Osteoblast (primary cell): ENCODE results near the gene GASK1A. TPM values are rescaled to one million over a fixed set of nuclear protein-coding genes. Genes with fewer than 3 reads are reported as not detected.

Experiments used
- DNase-seq: peaks from one replicate; pipeline ENCODE4 v3.0.0; 2011; ENCODE audit warnings: low spot score, mixed read lengths; ENCODE audit not compliant: insufficient read length; ENCODE audit errors: missing footprints
- H2AFZ ChIP-seq: 2 replicates; pipeline ENCODE4 v1.6.0; 2011; ENCODE audit warnings: mild to moderate bottlenecking, low read length
- H3K27ac ChIP-seq: 2 replicates; pipeline ENCODE4 v1.5.1; 2011; ENCODE audit warnings: mild to moderate bottlenecking, low read depth, low read length, moderate library complexity
- H3K27me3 ChIP-seq: 2 replicates; pipeline ENCODE4 v1.6.0; 2012; ENCODE audit warnings: mild to moderate bottlenecking, control low read depth, inconsistent platforms, low read length, moderate library complexity; ENCODE audit not compliant: insufficient read depth
- H3K36me3 ChIP-seq: 2 replicates; pipeline ENCODE4 v1.5.1; 2011; ENCODE audit warnings: mild to moderate bottlenecking, low read length, control low read depth, moderate library complexity; ENCODE audit not compliant: insufficient read depth
- H3K4me1 ChIP-seq: 2 replicates; pipeline ENCODE4 v1.5.1; 2011; ENCODE audit warnings: mild to moderate bottlenecking, low read length, control low read depth, moderate library complexity; ENCODE audit not compliant: insufficient read depth
- H3K4me2 ChIP-seq: 2 replicates; pipeline ENCODE4 v1.6.0; 2011; ENCODE audit warnings: mild to moderate bottlenecking, low read length; ENCODE audit not compliant: insufficient read depth
- H3K4me3 ChIP-seq: fragments of 200-600 bp; sonication (generic); 3 replicates; pipeline ENCODE4 v1.5.1; 2012; ENCODE audit warnings: mild to moderate bottlenecking, low read length, inconsistent platforms; ENCODE audit not compliant: insufficient read depth
- H3K79me2 ChIP-seq: 2 replicates; pipeline ENCODE4 v1.6.0; 2012; ENCODE audit warnings: mild to moderate bottlenecking, low read length, control low read depth, inconsistent platforms; ENCODE audit not compliant: insufficient read depth
- H3K9me3 ChIP-seq: 2 replicates; pipeline ENCODE4 v1.5.1; 2011; ENCODE audit warnings: low read depth, low read length, control low read depth
- H4K20me1 ChIP-seq: 2 replicates; pipeline ENCODE4 v1.6.0; 2012; ENCODE audit warnings: mild to moderate bottlenecking, low read length, control low read depth; ENCODE audit not compliant: insufficient read depth
- total RNA-seq: library from RNA; depleted of rRNA; stranded (reverse); fragments of >200 nt; gene quantifications from 2 replicates; pipeline ENCODE4 v1.2.3, GENCODE V29; 2012
- TF ChIP-seq, protein P1 (sequence below): IDR thresholded peaks from 2 replicates; pipeline ENCODE4 v1.5.1; 2011; ENCODE audit warnings: mild to moderate bottlenecking, low read depth, low read length, moderate library complexity; ENCODE audit errors: extremely low read depth

Gene GASK1A
- total RNA-seq, 1 donor, result 0.72 TPM

GRCh38 chr3:42936157-42936981, 42.7 kb upstream of the GASK1A start:
- DNase-seq, result no peak
- Histone ChIP-seq H3K9me3 (no peaks in the 10 kb centered on the region), H3K4me1 (no peaks in the 10 kb centered on the region), H3K79me2 (no peaks in the 10 kb centered on the region), H3K36me3 (no peaks in the 10 kb centered on the region), H3K4me2 (peak overlapping the region; percentile 49), H3K4me3 (peak overlapping the region; percentile 65), H4K20me1 (no peaks in the 10 kb centered on the region), H3K27me3 (no peaks in the 10 kb centered on the region), H2AFZ (peak overlapping the region; percentile 90), H3K27ac (no peak overlapping the region)
- TF ChIP-seq, protein P1, sequence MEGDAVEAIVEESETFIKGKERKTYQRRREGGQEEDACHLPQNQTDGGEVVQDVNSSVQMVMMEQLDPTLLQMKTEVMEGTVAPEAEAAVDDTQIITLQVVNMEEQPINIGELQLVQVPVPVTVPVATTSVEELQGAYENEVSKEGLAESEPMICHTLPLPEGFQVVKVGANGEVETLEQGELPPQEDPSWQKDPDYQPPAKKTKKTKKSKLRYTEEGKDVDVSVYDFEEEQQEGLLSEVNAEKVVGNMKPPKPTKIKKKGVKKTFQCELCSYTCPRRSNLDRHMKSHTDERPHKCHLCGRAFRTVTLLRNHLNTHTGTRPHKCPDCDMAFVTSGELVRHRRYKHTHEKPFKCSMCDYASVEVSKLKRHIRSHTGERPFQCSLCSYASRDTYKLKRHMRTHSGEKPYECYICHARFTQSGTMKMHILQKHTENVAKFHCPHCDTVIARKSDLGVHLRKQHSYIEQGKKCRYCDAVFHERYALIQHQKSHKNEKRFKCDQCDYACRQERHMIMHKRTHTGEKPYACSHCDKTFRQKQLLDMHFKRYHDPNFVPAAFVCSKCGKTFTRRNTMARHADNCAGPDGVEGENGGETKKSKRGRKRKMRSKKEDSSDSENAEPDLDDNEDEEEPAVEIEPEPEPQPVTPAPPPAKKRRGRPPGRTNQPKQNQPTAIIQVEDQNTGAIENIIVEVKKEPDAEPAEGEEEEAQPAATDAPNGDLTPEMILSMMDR, result no peak

DNA sequence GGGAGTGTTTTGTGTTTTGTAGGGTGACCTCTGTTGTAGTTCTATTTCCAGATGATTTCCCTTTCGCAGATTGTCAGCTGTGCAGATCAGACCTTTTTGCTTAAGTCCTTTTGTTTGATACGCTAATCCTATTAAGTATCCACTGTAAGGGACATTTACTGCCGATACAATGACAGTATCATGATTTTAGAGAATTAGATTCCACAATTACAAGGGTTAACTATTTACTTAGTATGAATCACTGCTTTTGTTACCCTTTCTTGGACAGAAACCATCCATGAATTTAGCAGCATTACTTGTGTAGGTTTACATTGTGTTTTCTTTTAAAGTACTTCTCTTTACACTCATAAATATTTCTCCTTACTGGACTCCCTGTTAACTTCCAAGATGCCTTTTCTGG, 41.8 kb upstream of the GASK1A start:
- no peak overlapping the region for H3K27ac ChIP-seq
- no peaks in the 10 kb centered on the region for H3K9me3 ChIP-seq
- H3K36me3 ChIP-seq, result no peaks in the 10 kb centered on the region
- H3K27me3 ChIP-seq, result no peaks in the 10 kb centered on the region
- H3K79me2 ChIP-seq, result no peaks in the 10 kb centered on the region
- DNase-seq, result no peak
- no peaks in the 10 kb centered on the region for H3K4me1 ChIP-seq
- H3K4me2 ChIP-seq, result peak overlapping the region; percentile 49
- H2AFZ ChIP-seq, result no peak overlapping the region
- no peak overlapping the region for H3K4me3 ChIP-seq
- TF ChIP-seq, protein P1, result no peak
- no peaks in the 10 kb centered on the region for H4K20me1 ChIP-seq

DNA sequence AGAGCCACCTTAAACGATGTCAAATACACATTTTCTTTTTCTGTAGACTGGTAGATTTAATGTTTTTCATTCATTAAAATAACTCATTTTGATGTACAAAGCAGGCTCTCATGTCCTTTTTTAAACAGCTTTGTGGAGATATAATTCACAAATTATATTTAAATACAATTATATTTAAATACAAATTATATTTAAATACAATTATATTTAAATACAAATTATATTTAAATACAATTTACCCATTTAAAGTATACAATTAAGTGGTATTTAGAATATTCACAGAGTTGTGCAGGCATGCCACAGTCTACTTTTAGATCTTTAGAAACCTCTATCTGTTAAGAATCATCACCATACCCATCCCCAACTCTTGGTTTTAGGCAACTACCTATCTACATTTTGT, 36.4 kb upstream of the GASK1A start:
- no peak for DNase-seq
- H3K27ac ChIP-seq, result no peak overlapping the region
- H4K20me1 ChIP-seq, result no peaks in the 10 kb centered on the region

DNA sequence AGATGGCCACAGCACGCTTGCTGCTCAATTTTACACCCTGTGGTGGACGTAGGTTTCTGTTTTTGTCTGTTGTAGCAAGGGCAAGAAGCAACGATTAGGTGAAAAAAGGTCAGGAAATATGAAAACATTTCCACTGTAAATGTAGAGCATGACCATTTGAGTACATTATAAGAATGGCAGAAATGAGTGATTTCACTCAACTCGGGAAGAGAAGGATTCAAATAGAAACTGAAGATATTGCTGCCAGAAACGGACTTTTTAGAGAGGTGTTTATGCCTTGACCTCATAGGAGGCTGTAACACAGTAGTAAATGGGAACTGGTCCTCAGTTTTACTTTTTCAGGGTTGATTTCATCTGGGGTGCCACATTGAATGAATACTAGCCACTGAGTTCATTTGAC, 33.1 kb upstream of the GASK1A start:
- Histone ChIP-seq H3K79me2 (no peaks in the 10 kb centered on the region), H3K9me3 (no peaks in the 10 kb centered on the region)

More for the DNA sequence above, 36.4 kb upstream of the GASK1A start:
- H3K4me3 ChIP-seq, result no peak overlapping the region
- H3K4me2 ChIP-seq, result no peak overlapping the region
- H3K36me3 ChIP-seq, result no peaks in the 10 kb centered on the region
- no peak overlapping the region for H2AFZ ChIP-seq
- H3K27me3 ChIP-seq, result no peaks in the 10 kb centered on the region
- H3K4me1 ChIP-seq, result no peaks in the 10 kb centered on the region
- TF ChIP-seq, protein P1, result no peak
- no peaks in the 10 kb centered on the region for H3K79me2 ChIP-seq
- H3K9me3 ChIP-seq, result no peaks in the 10 kb centered on the region

More for the DNA sequence above, 33.1 kb upstream of the GASK1A start:
- DNase-seq, result no peak
- Histone ChIP-seq H3K4me1 (no peaks in the 10 kb centered on the region), H3K36me3 (no peaks in the 10 kb centered on the region), H3K4me3 (no peak overlapping the region), H3K4me2 (no peak overlapping the region), H3K27ac (no peak overlapping the region), H4K20me1 (no peaks in the 10 kb centered on the region), H3K27me3 (no peaks in the 10 kb centered on the region), H2AFZ (no peak overlapping the region)
- TF ChIP-seq, protein P1, result no peak
